HG03439 (cell line): ENCODE data around the gene MFSD6.

ENCODE experiments used
- ATAC-seq: cut with Tn5 transposase; IDR thresholded peaks from one replicate; pipeline ENCODE4 v1.9.1; 2021; ENCODE audit warnings: mild to moderate bottlenecking, moderate library complexity; ENCODE audit not compliant: unreplicated experiment

Gene MFSD6

GRCh38 chr2:190435031-190435670 lies 27.0 kb downstream of the MFSD6 start:
- ATAC-seq, result no peak

- no peak for ATAC-seq
Measured at GRCh38 chr2:190436557-190436956, 28.4 kb downstream of the MFSD6 start.

GRCh38 chr2:190440113-190440512 lies 32.0 kb downstream of the MFSD6 start:
- ATAC-seq, result no peak

- no peak for ATAC-seq
Measured at GRCh38 chr2:190441564-190441963, 33.4 kb downstream of the MFSD6 start.

GRCh38 chr2:190443055-190443454 lies 34.9 kb downstream of the MFSD6 start:
- ATAC-seq, result no peak

- no peak for ATAC-seq
Measured at GRCh38 chr2:190443778-190444481, 35.8 kb downstream of the MFSD6 start.

- ATAC-seq, result no peak
Measured at GRCh38 chr2:190444976-190445375, 36.8 kb downstream of the MFSD6 start.

- ATAC-seq, result no peak
Measured at GRCh38 chr2:190446193-190446592, 38.0 kb downstream of the MFSD6 start.

- no peak for ATAC-seq
Measured at GRCh38 chr2:190446750-190447516, 38.8 kb downstream of the MFSD6 start.

GRCh38 chr2:190447766-190448165 lies 39.6 kb downstream of the MFSD6 start:
- no peak for ATAC-seq

- ATAC-seq, result no peak
Measured at GRCh38 chr2:190449925-190450324, 41.8 kb downstream of the MFSD6 start.

GRCh38 chr2:190450363-190450762 lies 42.2 kb downstream of the MFSD6 start:
- ATAC-seq, result no peak

- ATAC-seq, result no peak
Measured at GRCh38 chr2:190451561-190452176, 43.5 kb downstream of the MFSD6 start.

GRCh38 chr2:190452433-190452832 lies 44.3 kb downstream of the MFSD6 start:
- ATAC-seq, result no peak

- ATAC-seq, result no peak
Measured at GRCh38 chr2:190454795-190455194, 46.6 kb downstream of the MFSD6 start.

- no peak for ATAC-seq
Measured at GRCh38 chr2:190455358-190456095, 47.4 kb downstream of the MFSD6 start.

GRCh38 chr2:190456833-190457232 lies 48.7 kb downstream of the MFSD6 start:
- no peak for ATAC-seq

GRCh38 chr2:190457256-190457655 lies 49.1 kb downstream of the MFSD6 start:
- no peak for ATAC-seq

GRCh38 chr2:190458352-190459107 lies 50.4 kb downstream of the MFSD6 start:
- no peak for ATAC-seq

GRCh38 chr2:190459881-190460280 lies 51.7 kb downstream of the MFSD6 start:
- no peak for ATAC-seq
